ENCODE data around the gene RAB34. TPM values are rescaled to one million over a fixed set of nuclear protein-coding genes. Genes with fewer than 3 reads are reported as not detected.

Gene RAB34
- total and polyA plus RNA-seq, 9 of the 15 experiments (the other 6 are each of a cell fraction or from before 2014, with no cell fraction given): 0.07 to 3.8 (median 0.46) TPM; not detected in 1

DNA sequence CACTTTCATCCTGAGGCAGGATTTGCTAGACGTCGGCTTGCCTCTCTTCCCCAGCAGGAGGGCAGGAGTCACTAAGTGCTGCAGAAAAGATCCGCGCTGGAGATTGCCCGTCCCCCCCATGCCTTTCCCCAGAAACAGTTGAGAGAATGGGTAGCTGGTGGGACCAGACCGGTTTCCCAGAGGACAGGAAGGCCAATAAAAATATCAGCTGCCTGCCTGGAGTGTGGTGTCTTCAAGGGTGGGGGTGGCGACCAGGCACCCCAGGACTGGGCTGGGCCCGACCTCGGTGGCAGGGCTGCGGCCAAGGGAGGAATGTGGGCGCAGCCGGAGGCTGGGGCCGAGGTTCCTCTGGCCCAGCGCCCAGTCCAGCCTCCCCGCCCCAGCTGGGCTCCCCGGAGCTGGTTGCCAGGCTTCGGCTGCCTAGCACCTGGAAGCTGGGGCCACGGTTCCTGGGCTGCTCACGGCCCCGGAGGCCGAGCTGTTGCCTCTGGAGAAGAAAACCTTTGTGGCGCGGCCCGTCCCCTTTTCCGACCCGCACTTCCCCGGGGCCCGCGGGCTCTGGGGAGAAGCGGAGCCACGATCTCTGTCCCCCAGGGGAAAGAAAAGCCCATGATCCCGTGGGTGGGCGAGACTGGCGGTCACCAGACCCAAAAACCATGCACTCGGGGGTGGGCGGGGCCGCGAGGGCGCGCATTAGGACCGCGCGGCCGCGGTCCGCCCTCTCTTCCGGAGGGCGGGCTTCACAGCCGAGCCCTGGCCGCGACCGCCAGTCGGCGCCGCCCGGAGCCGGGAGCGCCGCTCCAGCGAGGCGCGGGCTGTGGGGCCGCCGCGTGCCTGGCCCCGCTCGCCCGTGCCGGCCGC is 25.8 kb upstream of the RAB34 start, which contains the start of gene TRAF4 (continued):
- TF ChIP-seq, protein P1, sequence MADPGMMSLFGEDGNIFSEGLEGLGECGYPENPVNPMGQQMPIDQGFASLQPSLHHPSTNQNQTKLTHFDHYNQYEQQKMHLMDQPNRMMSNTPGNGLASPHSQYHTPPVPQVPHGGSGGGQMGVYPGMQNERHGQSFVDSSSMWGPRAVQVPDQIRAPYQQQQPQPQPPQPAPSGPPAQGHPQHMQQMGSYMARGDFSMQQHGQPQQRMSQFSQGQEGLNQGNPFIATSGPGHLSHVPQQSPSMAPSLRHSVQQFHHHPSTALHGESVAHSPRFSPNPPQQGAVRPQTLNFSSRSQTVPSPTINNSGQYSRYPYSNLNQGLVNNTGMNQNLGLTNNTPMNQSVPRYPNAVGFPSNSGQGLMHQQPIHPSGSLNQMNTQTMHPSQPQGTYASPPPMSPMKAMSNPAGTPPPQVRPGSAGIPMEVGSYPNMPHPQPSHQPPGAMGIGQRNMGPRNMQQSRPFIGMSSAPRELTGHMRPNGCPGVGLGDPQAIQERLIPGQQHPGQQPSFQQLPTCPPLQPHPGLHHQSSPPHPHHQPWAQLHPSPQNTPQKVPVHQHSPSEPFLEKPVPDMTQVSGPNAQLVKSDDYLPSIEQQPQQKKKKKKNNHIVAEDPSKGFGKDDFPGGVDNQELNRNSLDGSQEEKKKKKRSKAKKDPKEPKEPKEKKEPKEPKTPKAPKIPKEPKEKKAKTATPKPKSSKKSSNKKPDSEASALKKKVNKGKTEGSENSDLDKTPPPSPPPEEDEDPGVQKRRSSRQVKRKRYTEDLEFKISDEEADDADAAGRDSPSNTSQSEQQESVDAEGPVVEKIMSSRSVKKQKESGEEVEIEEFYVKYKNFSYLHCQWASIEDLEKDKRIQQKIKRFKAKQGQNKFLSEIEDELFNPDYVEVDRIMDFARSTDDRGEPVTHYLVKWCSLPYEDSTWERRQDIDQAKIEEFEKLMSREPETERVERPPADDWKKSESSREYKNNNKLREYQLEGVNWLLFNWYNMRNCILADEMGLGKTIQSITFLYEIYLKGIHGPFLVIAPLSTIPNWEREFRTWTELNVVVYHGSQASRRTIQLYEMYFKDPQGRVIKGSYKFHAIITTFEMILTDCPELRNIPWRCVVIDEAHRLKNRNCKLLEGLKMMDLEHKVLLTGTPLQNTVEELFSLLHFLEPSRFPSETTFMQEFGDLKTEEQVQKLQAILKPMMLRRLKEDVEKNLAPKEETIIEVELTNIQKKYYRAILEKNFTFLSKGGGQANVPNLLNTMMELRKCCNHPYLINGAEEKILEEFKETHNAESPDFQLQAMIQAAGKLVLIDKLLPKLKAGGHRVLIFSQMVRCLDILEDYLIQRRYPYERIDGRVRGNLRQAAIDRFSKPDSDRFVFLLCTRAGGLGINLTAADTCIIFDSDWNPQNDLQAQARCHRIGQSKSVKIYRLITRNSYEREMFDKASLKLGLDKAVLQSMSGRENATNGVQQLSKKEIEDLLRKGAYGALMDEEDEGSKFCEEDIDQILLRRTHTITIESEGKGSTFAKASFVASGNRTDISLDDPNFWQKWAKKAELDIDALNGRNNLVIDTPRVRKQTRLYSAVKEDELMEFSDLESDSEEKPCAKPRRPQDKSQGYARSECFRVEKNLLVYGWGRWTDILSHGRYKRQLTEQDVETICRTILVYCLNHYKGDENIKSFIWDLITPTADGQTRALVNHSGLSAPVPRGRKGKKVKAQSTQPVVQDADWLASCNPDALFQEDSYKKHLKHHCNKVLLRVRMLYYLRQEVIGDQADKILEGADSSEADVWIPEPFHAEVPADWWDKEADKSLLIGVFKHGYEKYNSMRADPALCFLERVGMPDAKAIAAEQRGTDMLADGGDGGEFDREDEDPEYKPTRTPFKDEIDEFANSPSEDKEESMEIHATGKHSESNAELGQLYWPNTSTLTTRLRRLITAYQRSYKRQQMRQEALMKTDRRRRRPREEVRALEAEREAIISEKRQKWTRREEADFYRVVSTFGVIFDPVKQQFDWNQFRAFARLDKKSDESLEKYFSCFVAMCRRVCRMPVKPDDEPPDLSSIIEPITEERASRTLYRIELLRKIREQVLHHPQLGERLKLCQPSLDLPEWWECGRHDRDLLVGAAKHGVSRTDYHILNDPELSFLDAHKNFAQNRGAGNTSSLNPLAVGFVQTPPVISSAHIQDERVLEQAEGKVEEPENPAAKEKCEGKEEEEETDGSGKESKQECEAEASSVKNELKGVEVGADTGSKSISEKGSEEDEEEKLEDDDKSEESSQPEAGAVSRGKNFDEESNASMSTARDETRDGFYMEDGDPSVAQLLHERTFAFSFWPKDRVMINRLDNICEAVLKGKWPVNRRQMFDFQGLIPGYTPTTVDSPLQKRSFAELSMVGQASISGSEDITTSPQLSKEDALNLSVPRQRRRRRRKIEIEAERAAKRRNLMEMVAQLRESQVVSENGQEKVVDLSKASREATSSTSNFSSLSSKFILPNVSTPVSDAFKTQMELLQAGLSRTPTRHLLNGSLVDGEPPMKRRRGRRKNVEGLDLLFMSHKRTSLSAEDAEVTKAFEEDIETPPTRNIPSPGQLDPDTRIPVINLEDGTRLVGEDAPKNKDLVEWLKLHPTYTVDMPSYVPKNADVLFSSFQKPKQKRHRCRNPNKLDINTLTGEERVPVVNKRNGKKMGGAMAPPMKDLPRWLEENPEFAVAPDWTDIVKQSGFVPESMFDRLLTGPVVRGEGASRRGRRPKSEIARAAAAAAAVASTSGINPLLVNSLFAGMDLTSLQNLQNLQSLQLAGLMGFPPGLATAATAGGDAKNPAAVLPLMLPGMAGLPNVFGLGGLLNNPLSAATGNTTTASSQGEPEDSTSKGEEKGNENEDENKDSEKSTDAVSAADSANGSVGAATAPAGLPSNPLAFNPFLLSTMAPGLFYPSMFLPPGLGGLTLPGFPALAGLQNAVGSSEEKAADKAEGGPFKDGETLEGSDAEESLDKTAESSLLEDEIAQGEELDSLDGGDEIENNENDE (IDR thresholded peaks at IDR 0.05; ENCODE audit: low read depth, low read length): no peak
- TF ChIP-seq ZNF41 (CRISPR knock-in tag; conservative IDR thresholded peaks at IDR 0.05) (no peak), CEBPG (CRISPR knock-in tag; IDR thresholded peaks at IDR 0.05) (no peak), CEBPG (tag; conservative IDR thresholded peaks at IDR 0.05 in 1 of 2, IDR thresholded peaks at IDR 0.05 in 1 of 2) (no peak), TGIF2 (CRISPR knock-in tag; IDR thresholded peaks at IDR 0.05) (no peak), MECOM (CRISPR knock-in tag; IDR thresholded peaks at IDR 0.05) (peak; percentile 59), KLF1 (tag; IDR thresholded peaks at IDR 0.05) (peak; percentile 73), NKRF (IDR thresholded peaks at IDR 0.05; ENCODE audit: borderline replicate concordance) (peak; percentile 87), CBX8 (IDR thresholded peaks at IDR 0.05; ENCODE audit: borderline replicate concordance, extremely low read depth, low read depth, low read length, poor library complexity, severe bottlenecking) (no peak), RNF219 (CRISPR knock-in tag; IDR thresholded peaks at IDR 0.05) (no peak)
